PC-9 (cell line): ENCODE results near the gene DEUP1.

ENCODE experiments used
- CTCF ChIP-seq: fragments of 200-600 bp; sonication (generic); conservative IDR thresholded peaks from 2 replicates; pipeline ENCODE4 v1.6.1; 2017; ENCODE audit warnings: mixed run types, antibody characterized with exemption, mild to moderate bottlenecking, moderate library complexity
- EZH2 ChIP-seq: fragments of 200-600 bp; sonication (generic); IDR thresholded peaks from 2 replicates; pipeline ENCODE4 v1.8.0; 2017; ENCODE audit warnings: antibody characterized with exemption, low read depth

- no peak for TF ChIP-seq CTCF
- no peak for TF ChIP-seq EZH2
Observed at GRCh38 chr11:93324500-93324899, 6.0 kb upstream of the DEUP1 start.
